C4-2B (cell line): ENCODE measurements around the gene PALLD.

ENCODE experiments used
- ZFX ChIP-seq: fragments of 450-650 bp; IDR thresholded peaks from 2 replicates; pipeline ENCODE4 v1.6.1; 2017
- TF ChIP-seq, protein P1 (sequence below): fragments of 450-650 bp; conservative IDR thresholded peaks from 2 replicates; pipeline ENCODE4 v1.5.1; 2017; ENCODE audit warnings: mild to moderate bottlenecking

DNA sequence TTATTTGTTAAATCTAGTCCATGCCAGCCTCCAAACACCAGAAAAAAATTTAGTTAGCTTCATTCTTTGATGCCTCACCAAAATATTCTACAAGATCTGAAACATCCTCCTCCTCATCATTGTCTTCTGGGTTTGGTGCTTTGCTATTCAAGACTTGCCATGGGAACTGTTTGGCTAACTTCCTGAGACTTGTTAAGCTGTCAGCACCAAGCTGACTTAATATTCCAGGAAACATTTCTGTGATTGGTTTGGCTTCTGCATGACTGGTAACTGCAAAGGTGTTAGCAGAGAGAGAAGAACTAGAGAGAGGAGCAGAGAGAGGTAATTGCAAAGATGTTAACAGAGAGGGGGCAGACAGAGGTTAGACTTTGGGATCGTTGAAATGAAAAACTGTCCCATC, 101.3 kb downstream of the PALLD start:
- TF ChIP-seq, protein P1, sequence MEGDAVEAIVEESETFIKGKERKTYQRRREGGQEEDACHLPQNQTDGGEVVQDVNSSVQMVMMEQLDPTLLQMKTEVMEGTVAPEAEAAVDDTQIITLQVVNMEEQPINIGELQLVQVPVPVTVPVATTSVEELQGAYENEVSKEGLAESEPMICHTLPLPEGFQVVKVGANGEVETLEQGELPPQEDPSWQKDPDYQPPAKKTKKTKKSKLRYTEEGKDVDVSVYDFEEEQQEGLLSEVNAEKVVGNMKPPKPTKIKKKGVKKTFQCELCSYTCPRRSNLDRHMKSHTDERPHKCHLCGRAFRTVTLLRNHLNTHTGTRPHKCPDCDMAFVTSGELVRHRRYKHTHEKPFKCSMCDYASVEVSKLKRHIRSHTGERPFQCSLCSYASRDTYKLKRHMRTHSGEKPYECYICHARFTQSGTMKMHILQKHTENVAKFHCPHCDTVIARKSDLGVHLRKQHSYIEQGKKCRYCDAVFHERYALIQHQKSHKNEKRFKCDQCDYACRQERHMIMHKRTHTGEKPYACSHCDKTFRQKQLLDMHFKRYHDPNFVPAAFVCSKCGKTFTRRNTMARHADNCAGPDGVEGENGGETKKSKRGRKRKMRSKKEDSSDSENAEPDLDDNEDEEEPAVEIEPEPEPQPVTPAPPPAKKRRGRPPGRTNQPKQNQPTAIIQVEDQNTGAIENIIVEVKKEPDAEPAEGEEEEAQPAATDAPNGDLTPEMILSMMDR = no peak
- no peak for TF ChIP-seq ZFX
